NCI-H510A (cell line): ENCODE data around the gene CCSER1.

Source experiments
- DNase-seq: peaks from one replicate; lab custom pipeline; 2025; lab: John Stamatoyannopoulos, UW

CCSER1 gene

DNA sequence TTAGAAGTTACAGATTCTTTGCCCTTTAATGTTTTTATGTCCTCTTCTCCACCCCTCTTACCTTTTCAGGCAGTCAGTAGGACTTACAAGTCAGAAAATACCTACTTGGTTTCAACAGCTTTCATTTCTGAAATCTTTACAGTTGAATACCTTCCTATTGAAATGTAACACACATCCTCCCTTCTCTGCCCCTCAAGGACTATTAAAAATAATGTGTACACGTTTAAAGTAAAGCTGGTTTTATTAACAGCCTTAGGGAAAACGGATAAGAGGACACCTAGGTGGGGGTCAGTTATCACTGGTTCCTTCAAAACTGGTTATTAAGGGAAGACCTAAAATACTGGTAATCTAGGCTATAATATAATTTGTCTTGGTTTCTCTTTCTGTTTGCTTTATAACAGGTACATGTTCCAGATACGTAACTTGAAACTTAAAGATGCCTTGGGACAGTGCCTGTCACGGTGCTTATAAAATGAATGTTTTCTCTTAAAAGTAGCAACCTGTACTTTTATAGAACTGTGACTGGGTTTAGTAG is 1.8 kb downstream of the CCSER1 start:
- DNase-seq: no peak

DNA sequence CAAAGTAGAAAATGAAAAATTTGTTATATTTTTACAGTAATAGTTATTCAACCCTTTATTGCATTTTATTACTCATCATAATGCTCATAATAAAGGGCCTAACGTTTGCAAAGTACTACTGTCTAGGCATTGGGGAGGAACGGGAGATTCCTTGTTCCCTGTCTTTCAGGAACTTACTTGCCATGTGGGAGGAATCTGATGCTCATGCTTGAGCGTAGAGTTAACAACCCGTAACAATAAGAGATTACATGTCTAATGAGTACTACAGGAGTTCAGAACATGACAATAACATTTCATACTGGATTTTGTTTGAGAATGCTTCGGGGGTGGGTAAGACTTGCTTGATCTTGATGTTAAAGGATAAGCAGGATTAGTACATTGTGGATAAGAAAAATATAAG is 2.9 kb downstream of the CCSER1 start:
- no peak for DNase-seq

DNA sequence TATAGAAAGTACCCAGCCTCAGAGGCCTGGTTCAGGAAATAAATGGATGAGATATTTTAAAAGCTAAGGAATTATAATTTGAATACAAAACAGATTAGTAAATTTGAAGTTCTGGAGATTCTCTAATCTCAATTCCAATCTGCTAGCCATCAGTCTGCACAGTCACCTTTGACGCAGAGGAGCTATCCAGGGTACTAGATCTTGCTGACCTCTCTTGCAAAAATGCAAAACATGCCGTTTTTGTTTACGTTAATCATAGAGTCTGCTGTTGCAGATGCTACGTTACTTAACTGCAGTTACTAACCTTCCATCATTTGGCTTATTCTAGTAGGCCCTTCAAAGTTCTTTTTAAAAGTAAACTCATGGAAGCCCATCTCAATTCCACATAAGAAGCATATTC is 10.4 kb downstream of the CCSER1 start:
- no peak for DNase-seq

DNA sequence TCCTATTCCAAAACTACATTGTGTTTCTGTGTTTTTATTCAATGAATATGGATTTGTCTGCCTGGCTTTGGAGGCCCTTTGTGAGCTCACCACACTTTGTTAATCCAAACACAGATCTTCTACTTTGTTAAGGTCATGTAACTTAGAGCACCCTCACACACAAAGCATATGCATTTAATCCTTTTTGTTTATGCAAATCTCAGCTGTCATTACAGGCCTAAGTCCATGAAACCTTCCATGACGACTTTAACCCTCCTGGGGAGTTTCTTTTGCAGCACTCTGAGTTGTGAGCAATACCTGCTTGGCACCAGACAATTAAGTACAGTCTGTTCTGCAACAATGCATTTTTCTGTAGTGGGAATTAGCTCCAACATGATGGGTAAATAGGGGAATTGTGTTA is 14.9 kb downstream of the CCSER1 start:
- no peak for DNase-seq

DNA sequence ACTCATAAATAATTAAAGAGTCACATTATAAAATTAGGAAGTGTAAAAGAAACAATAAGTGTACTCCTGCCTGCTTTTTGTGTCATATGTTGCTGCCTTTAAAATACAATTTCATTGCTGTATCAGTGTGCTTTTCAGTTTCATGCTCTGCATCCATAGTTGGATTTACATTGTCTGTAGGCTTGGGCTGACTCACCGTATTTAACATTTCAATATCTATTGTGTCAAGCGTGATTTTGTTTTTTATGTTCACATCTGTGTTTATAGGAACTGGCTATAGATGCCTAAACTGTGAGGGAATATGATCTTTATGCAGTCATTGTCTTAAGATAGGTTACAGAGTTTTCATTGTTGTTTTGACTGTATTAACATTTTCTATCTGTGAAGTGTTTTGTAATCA is 18.1 kb downstream of the CCSER1 start:
- no peak for DNase-seq

DNA sequence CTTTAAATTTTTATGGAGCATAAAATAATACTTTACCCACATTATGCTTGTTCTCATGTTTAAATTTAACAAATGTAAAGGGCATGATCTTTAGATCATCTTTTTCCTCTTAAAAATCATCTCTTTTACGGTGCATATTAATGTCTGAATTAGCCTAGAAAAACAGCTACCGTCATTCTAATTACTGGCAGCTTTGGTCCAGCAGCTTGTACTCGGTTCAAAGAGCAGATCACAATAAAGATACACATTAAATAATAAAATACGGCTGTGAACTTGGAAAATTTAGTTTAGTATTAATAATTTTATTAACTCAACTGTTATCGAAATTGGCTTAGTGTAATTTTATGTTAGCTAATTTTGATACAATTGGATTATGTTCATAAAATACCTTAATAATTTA is 19.1 kb downstream of the CCSER1 start:
- no peak for DNase-seq

DNA sequence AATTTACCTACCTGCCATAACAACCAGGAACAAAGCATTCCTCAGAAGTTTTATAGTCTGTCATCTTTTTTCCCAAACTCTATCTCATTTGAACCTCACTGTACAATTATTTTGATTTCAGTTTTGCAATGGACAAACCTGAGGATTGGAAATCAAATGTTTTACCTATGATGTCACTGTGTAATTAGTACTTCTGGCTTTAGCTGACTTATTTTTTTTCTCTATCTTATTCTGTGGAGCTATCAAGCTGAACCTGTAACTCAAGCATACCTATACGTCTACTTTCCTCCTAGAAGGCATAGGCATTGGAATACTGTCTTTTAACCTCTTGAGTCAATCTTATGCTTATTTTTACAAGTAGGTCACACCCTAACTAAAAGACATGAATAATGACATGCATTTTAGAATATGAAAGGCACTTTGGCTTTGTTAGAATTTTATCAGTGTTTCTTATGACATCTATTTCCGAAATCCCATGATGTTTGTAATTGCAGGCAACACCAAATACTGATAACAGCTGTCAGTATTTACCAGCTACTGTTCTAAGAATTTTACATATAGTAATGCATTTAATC is 21.5 kb downstream of the CCSER1 start:
- DNase-seq: no peak

DNA sequence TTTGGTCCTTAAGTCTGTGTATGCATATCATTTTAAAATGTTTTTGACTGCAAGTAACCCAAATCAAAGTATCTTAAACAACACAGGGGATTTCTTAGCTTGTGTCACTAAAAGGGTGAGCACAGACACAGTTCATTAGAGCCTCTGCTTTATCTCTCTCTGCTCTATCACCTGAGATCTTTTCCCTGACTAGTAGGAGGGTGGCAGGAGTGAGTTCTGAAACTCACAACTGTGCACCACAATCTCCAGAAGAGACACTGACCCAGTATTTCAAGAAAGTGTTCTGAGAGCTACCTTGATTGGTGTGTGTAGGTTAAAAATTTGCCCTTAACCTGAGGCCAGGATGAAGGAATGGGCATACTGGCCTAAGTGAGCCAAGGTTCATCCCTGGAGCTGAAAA is 24.8 kb downstream of the CCSER1 start:
- DNase-seq: no peak

DNA sequence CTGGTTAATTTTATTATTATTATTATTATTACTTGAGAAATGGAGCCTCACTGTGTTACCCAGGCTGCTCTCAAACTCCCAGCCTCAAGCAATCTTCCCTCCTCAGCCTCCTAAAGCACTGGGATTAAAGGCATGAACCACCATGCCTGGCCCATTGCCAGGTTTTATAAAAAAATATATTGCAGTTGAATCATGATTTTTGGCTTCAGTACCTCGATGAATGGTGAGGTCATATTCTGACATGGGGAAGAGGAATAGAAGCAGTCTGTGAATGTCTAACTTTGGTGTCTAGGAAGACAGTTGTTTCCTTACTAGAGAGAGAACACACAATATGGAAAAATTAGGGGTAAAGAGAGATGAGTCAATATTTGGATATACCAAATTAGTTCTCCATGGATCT is 32.0 kb downstream of the CCSER1 start:
- DNase-seq: no peak

DNA sequence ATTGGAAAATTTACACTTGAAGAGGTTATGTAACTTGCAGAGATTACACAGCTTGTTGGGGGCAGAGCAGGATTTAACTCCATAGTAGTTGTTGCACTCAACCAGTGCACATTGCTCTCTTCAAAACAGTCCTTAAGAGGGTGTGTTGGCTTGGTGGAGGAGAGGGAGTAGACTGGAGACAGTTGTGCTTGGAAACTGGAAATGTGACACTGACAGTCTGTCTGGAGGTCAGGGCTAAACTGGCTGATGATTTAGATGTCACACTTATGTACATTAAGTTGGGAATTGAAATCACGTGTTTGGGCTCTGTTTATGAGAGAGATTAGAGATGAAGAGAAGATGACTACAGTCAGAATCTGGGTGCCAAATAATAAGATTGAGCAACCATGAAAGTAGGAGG is 32.9 kb downstream of the CCSER1 start:
- no peak for DNase-seq

DNA sequence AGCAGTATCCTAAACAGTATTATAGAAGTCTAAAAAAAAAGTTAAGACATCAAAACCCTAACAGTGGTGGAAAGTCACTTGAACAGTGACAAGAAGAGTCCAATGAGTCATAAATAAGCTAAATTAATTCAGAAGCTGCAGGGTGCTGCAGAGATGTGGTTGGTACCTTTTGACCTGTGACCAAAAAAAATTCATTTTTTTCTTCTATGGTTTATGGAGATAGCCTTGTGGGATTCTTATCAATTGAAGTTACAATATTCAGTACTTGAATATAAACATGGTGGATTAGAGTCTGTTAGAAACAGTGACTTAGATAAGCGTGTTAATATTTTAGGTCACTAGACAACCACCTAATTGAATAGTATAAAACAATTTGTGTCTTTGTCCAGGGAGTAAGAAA is 35.4 kb downstream of the CCSER1 start:
- no peak for DNase-seq

DNA sequence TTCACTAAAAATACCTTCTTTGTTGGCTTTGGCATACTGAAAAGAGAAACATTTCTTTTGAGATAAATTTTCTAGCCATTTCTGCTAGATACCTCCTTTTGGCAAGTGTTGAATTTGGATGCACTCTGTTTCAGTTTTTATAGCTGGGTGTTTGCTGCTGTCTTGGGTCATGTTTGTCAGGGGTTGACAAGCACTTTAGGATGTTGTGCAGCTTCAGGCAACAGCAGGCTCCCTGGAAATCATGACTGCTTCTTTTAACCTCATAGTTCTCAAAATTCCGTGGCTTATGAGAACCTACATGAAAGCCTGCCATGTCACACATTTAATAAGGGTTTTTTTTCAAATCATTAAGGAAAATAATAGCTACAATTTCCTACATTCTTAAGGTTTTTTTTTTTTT is 36.7 kb downstream of the CCSER1 start:
- DNase-seq: no peak

DNA sequence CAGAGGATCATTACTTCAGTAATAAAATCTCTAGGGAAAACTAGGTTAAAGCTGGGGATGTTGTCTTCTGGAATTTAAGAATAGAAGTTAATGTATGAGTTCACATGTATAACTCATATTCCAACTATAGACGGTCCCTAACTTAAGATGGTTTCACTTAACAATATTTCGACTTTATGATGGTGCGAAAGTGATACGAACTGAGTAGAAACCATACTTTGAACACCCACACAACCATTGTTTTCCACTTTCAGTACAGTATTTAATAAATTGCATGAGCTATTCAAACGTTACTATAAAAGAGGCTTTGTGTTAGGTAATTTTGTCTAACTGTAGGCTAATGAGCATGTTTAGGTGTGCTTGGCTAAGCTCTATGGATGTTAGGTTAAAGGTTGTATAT is 38.7 kb downstream of the CCSER1 start:
- DNase-seq: no peak

DNA sequence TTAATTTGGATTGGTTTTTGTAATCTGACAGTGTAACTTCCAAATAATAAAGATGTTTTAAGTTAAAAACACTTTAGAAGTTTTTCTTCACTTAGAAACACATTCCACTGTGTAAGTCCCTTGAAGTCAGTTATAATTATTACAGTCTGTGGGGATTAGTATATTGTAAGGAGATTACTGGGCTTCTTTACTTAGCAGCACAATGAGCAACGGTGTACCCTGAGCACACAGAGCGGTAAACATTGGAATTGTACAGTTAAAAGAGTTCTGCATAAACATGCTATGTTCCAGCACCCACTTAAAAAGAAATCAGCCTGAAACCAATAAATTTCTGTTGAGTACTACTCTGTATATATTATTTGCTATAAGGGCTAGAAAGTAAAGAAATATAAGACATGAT is 44.3 kb downstream of the CCSER1 start:
- no peak for DNase-seq

DNA sequence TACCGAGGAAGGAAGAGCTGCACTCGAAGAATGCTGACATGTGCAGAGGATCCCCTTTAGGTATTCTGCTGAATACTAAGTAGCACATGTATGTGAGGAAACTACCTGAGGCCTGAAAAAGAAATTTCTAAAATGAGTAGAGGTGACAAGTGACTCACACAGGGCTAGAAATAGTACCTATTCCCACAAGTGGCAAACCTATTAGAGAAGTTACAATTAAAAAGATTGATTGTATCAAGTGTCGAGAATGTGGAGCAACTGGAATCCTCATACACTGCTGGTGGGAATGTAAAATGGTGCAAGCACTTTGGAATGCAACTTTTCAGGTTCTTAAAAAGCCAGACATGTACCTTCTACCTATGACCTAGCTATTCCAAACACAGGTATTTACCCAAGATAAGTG is 47.4 kb downstream of the CCSER1 start:
- no peak for DNase-seq

DNA sequence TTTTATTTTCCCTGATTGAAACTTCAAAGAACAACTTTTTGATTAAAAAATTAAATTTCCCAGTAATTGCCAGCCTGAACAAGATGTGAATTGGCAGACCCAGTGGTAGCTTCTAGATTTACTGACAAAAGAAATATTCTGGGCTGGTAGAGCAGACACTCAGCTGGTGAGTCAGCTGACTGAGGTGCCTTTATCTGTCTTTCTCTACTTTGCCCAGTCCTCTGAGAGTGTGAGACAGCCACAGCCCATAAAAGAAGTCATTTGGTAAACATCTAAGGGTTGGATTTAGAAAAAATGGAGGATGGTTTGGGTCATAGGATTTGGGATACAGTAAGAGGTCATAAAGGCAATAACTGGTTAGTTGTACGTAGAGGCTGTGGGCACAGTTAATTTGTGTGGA is 54.5 kb downstream of the CCSER1 start:
- no peak for DNase-seq

DNA sequence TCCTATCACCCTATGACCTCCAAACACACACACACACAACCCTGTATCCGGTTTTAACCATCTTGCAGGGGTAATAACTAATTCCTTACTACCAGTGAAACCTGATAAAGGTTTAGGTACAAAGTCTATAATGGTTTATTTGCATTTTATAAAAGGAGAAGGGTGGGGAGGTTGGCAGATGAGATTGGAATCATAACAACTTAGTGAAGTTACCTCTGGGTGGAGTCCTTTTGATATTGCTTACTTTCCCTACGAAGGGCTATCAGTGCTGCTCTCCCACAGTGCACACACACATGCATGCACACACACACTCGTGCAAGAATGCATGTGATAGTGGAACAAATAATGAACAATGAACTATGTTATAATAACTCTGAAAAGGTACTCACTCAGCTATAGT is 56.1 kb downstream of the CCSER1 start:
- DNase-seq: no peak

DNA sequence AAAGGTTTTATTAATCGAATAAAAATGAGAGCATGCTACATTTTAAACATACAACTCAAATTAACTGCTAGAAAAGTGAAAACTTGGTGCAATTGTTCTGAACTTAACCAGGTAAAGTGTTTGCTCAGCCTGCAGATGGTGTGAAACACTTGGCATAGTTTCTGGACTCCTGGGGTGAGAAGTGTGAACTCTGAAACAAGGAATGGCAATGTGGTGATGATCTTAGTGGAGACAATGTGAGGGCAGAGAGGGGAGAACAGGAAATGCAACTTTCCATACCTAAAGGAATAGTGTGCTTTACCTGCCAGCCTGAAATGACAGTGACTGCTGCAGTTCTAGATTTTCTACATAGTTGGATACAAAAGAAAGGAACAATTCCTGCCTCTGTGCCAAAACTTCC is 57.4 kb downstream of the CCSER1 start:
- DNase-seq: no peak

DNA sequence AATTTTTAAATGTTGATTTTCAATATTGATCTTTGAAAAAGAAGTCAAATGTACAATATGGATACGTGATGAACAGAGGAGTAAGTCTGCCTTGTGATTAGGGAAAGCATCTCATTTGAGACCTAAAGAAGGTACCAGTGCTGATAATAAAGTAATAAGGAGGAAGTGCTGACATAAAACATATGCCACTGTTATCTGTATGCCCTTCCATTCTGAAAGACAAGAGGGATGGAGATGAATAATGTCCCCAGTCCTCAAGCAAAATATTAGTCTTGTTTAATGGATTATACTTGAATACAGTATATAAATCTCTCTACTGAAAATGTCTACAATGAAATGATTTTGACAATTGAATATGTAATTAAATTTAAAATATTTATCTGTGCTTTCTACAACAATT is 58.2 kb downstream of the CCSER1 start:
- DNase-seq: no peak

DNA sequence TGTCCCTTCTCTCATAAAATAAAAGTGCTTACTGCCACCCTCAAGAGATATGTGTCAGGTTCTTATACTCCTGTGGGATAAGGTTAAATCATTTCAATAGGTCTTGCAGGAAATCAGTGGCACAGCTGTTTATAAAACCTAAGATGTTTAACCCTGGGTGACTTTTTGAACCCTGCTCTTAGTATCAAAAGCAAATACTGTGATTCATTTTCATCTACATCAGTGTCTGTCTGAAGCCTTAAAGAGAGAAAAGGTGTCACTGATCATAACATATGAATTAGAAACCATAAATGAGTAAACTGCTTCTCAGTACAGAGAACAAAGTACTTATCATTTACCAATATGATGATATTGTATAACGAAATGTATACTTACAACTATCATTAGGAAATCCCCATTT is 59.0 kb downstream of the CCSER1 start:
- no peak for DNase-seq

DNA sequence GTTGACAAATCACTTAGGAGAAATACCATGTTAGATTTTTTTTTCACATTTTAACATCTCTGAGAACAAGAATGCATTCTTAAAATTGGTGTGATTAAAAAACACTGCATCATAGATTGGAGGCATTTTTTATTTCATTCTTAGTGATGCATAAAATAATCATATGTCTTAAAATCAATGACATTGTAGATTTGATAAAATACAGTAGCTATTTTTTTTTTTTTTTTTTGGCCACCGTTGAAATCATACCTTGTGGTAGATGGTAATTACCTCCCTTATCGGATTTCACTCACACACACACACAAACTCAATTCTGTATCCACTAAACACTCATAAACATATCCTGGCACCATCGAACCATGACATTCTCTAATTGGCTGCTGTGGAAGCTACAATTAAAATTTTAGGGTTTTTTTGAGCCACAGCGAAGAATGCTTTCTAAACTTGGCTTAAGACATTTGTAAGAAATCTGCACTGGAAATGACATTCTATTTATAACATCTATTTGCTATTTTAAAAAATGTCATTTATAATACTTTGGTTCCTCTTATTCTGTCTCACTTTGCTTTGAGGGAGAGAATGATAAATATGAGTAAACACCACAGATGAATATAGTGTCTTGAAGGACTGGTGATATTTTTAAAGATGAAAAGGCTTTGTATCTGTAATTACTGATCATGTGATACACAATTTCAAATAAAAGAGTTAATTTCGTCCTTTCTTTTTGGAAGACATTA is 60.1 kb downstream of the CCSER1 start:
- no peak for DNase-seq

DNA sequence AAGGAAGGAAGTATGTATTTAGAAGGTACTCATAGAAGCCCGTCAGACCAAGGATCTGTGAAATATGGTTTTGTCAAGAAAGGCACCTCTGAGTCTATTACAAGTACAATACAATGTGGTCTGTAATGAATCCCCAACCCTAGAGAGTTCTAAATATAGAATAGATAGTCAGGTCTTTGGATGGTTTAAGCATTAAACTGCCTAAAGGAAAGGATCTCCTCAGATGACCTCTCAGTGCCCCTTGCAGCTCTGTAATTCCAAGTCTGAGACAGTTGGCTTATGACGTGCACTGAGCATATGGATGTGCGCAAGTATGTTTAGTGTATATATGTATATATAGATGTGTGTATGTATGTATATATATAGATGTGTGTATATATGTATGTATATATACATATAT is 62.0 kb downstream of the CCSER1 start:
- no peak for DNase-seq

DNA sequence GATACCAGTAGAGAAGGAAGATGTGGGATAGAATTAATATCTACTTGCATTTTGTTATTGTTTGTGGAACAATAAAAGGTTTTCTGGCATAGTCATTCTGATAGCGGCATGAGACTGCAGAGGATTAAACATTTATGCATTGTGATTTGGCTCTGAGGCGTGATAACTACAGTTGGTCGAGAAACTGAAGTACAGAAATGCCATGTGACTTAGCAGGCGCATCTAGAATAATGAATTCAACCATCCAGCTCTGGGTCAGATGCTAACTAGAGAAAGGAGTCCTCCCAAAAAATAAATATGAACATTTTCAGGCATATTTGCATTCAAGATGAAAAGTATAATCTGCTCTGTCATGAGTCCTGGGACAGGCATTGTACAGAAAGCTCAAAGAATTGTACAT is 62.8 kb downstream of the CCSER1 start:
- no peak for DNase-seq

DNA sequence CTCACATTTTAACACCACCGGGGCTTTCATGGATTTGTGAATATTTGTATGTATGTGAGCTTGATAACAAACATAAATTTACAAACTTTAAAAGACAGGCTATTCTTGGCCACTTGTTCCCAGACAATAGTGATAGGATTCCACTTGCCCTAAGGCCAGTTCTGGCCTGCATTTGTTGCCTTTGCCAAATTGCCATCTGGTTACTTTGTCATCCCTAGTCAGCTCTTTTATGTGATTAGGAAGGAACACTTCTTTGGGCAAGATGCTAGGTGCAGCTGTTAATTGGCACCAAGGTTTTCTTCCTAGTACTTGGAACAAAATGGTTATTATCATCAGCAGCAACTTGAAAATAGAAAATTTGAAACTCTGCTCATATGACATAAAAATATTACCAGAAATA is 63.3 kb downstream of the CCSER1 start:
- DNase-seq: no peak
